Skeletal muscle satellite cell (primary cell): Measurements from ENCODE around the gene AOPEP.
A peak's percentile ranks its signal among the peaks of the same experiment; 100 is the strongest.

Experiments used
- H3K27me3 ChIP-seq: 2 replicates; pipeline ENCODE4 v1.7.0; 2013; ENCODE audit warnings: low read length; ENCODE audit not compliant: control insufficient read depth, insufficient read depth
- H3K36me3 ChIP-seq: 2 replicates; pipeline ENCODE4 v1.7.0; 2013; ENCODE audit warnings: mild to moderate bottlenecking, control low read depth, low read length; ENCODE audit not compliant: insufficient read depth
- H3K4me1 ChIP-seq: 2 replicates; pipeline ENCODE4 v1.7.0; 2013; ENCODE audit warnings: low read length; ENCODE audit not compliant: control insufficient read depth, insufficient read depth
- H3K4me2 ChIP-seq: 2 replicates; pipeline ENCODE4 v1.7.0; 2013; ENCODE audit warnings: mild to moderate bottlenecking, low read length
- H3K4me3 ChIP-seq: 2 replicates; pipeline ENCODE4 v1.7.0; 2013; ENCODE audit warnings: low read length
- H3K9ac ChIP-seq: 2 replicates; pipeline ENCODE4 v1.7.0; 2013; ENCODE audit warnings: mild to moderate bottlenecking, low read depth, low read length, moderate library complexity
- H3K9me3 ChIP-seq: replicated peaks from 2 replicates; pipeline ENCODE4 v1.7.0; 2013; ENCODE audit warnings: mild to moderate bottlenecking, control low read depth, low read length

The AOPEP gene

GRCh38 chr9:94928691-94929368, 202.3 kb downstream of the AOPEP start:
- Histone ChIP-seq H3K9ac (no peak overlapping the region), H3K4me1 (peaks cover 12% of the 10 kb centered on the region), H3K9me3 (no peaks in the 10 kb centered on the region), H3K27me3 (no peaks in the 10 kb centered on the region), H3K36me3 (peaks cover 28% of the 10 kb centered on the region), H3K4me3 (no peak overlapping the region), H3K4me2 (no peak overlapping the region)

GRCh38 chr9:94929369-94929756, 202.9 kb downstream of the AOPEP start:
- no peaks in the 10 kb centered on the region for H3K9me3 ChIP-seq

GRCh38 chr9:94931036-94931633, 204.6 kb downstream of the AOPEP start:
- H3K4me3 ChIP-seq: no peak overlapping the region
- no peaks in the 10 kb centered on the region for H3K27me3 ChIP-seq
- H3K4me1 ChIP-seq: peaks cover 7% of the 10 kb centered on the region
- H3K36me3 ChIP-seq: peaks cover 17% of the 10 kb centered on the region
- H3K9me3 ChIP-seq: no peaks in the 10 kb centered on the region
- H3K4me2 ChIP-seq: no peak overlapping the region
- H3K9ac ChIP-seq: no peak overlapping the region

More at GRCh38 chr9:94929369-94929756, 202.9 kb downstream of the AOPEP start:
- H3K4me1 ChIP-seq: peaks cover 6% of the 10 kb centered on the region
- H3K4me2 ChIP-seq: no peak overlapping the region
- H3K4me3 ChIP-seq: no peak overlapping the region
- H3K9ac ChIP-seq: no peak overlapping the region
- H3K27me3 ChIP-seq: no peaks in the 10 kb centered on the region
- H3K36me3 ChIP-seq: peaks cover 28% of the 10 kb centered on the region

- Histone ChIP-seq H3K4me1 (peaks cover 13% of the 10 kb centered on the region), H3K36me3 (peaks cover 14% of the 10 kb centered on the region), H3K4me2 (no peak overlapping the region), H3K27me3 (no peaks in the 10 kb centered on the region), H3K9ac (no peak overlapping the region), H3K4me3 (no peak overlapping the region), H3K9me3 (no peaks in the 10 kb centered on the region)
Measured at GRCh38 chr9:94931740-94932139, 205.2 kb downstream of the AOPEP start.

GRCh38 chr9:94932652-94933510, 206.4 kb downstream of the AOPEP start:
- H3K27me3 ChIP-seq: no peaks in the 10 kb centered on the region
- no peak overlapping the region for H3K4me3 ChIP-seq
- peaks cover 25% of the 10 kb centered on the region for H3K4me1 ChIP-seq

GRCh38 chr9:94933511-94933828, 207.0 kb downstream of the AOPEP start:
- Histone ChIP-seq H3K36me3 (peaks cover 10% of the 10 kb centered on the region), H3K4me1 (peaks cover 30% of the 10 kb centered on the region), H3K4me3 (no peak overlapping the region), H3K9me3 (no peaks in the 10 kb centered on the region), H3K27me3 (no peaks in the 10 kb centered on the region), H3K9ac (no peak overlapping the region), H3K4me2 (no peak overlapping the region)

More at GRCh38 chr9:94932652-94933510, 206.4 kb downstream of the AOPEP start:
- Histone ChIP-seq H3K4me2 (no peak overlapping the region), H3K9ac (peak overlapping the region; percentile 9), H3K9me3 (no peaks in the 10 kb centered on the region), H3K36me3 (peaks cover 13% of the 10 kb centered on the region)

GRCh38 chr9:94934816-94935328, 208.4 kb downstream of the AOPEP start:
- H3K9me3 ChIP-seq: no peaks in the 10 kb centered on the region
- H3K4me2 ChIP-seq: no peak overlapping the region
- no peaks in the 10 kb centered on the region for H3K27me3 ChIP-seq
- peaks cover 30% of the 10 kb centered on the region for H3K4me1 ChIP-seq
- H3K4me3 ChIP-seq: no peak overlapping the region
- no peak overlapping the region for H3K9ac ChIP-seq
- H3K36me3 ChIP-seq: peaks cover 3% of the 10 kb centered on the region

GRCh38 chr9:94935396-94935795, 208.9 kb downstream of the AOPEP start:
- H3K36me3 ChIP-seq: peaks cover 3% of the 10 kb centered on the region
- H3K27me3 ChIP-seq: no peaks in the 10 kb centered on the region
- H3K4me3 ChIP-seq: no peak overlapping the region
- no peak overlapping the region for H3K4me2 ChIP-seq
- peaks cover 32% of the 10 kb centered on the region for H3K4me1 ChIP-seq
- no peak overlapping the region for H3K9ac ChIP-seq
- no peaks in the 10 kb centered on the region for H3K9me3 ChIP-seq

- Histone ChIP-seq H3K27me3 (no peaks in the 10 kb centered on the region), H3K4me2 (no peak overlapping the region), H3K4me1 (peaks cover 42% of the 10 kb centered on the region), H3K36me3 (peaks cover 3% of the 10 kb centered on the region), H3K9me3 (no peaks in the 10 kb centered on the region), H3K9ac (no peak overlapping the region), H3K4me3 (no peak overlapping the region)
Measured at GRCh38 chr9:94936419-94936818, 209.9 kb downstream of the AOPEP start.

- H3K4me2 ChIP-seq: peak overlapping the region; percentile 53
- no peaks in the 10 kb centered on the region for H3K9me3 ChIP-seq
- peaks cover 52% of the 10 kb centered on the region for H3K4me1 ChIP-seq
- H3K36me3 ChIP-seq: peaks cover 3% of the 10 kb centered on the region
- H3K27me3 ChIP-seq: no peaks in the 10 kb centered on the region
- no peak overlapping the region for H3K4me3 ChIP-seq
- H3K9ac ChIP-seq: no peak overlapping the region
Measured at GRCh38 chr9:94937214-94937903, 210.9 kb downstream of the AOPEP start.

- Histone ChIP-seq H3K9me3 (no peaks in the 10 kb centered on the region), H3K36me3 (peaks cover 3% of the 10 kb centered on the region), H3K4me1 (peaks cover 47% of the 10 kb centered on the region), H3K9ac (no peak overlapping the region), H3K4me3 (no peak overlapping the region), H3K4me2 (no peak overlapping the region), H3K27me3 (no peaks in the 10 kb centered on the region)
Measured at GRCh38 chr9:94938384-94938783, 211.9 kb downstream of the AOPEP start.
